Breast epithelium (tissue), 3 donors: ENCODE results near the gene TMEM132C.

ENCODE experiments used
- CTCF ChIP-seq, 3 donors: fragments of 450-650 bp; IDR thresholded peaks; one replicate each; pipeline ENCODE4 v1.5.1; 2016 to 2017; ENCODE audit warnings: antibody characterized with exemption in 3 of 3, mild to moderate bottlenecking in 3 of 3, moderate library complexity in 3 of 3
- POLR2A ChIP-seq: fragments of 450-650 bp; IDR thresholded peaks from one replicate; pipeline ENCODE4 v1.6.1; 2016; ENCODE audit warnings: antibody characterized with exemption, mild to moderate bottlenecking, moderate library complexity
- POLR2AphosphoS5 ChIP-seq, 3 donors: sonication (generic); formaldehyde crosslinking; IDR thresholded peaks; one replicate each; pipeline ENCODE4 v1.6.1; 2017; ENCODE audit warnings: antibody characterized with exemption in 3 of 3

- TF ChIP-seq CTCF (IDR thresholded peaks at IDR 0.05) (no peak), POLR2A (no peak), POLR2AphosphoS5 (IDR thresholded peaks at IDR 0.05) (no peak)
These were observed 192.1 kb downstream of the TMEM132C start for GRCh38 chr12:128459067-128459466.
